ENCODE data around the gene BFSP2.

The BFSP2 gene

GRCh38 chr3:133410191-133410892 lies 10.5 kb downstream of the BFSP2 start:
- no peak overlapping the region for H3K9ac ChIP-seq (ENCODE audit: low read length)
- TF ChIP-seq EZH2phosphoT487 (IDR thresholded peaks at IDR 0.05; ENCODE audit: low read depth): no peak
- no peak for TF ChIP-seq CTCF (IDR thresholded peaks at IDR 0.05; ENCODE audit: low read depth, low read length)
- no peak overlapping the region for H3K4me3 ChIP-seq (ENCODE audit: low read length)
- H3K27ac ChIP-seq (ENCODE audit: low read length): no peak overlapping the region
- H3K9me3 ChIP-seq (ENCODE audit: insufficient read depth, low read length): no peaks in the 10 kb centered on the region
- no peak overlapping the region for H3K4me2 ChIP-seq (ENCODE audit: low read length)
- H2AFZ ChIP-seq (ENCODE audit: low read depth, low read length): no peak overlapping the region
- no peaks in the 10 kb centered on the region for H3K79me2 ChIP-seq (ENCODE audit: low read length)
- no peaks in the 10 kb centered on the region for H3K36me3 ChIP-seq (replicated peaks; ENCODE audit: low read depth, low read length)
- H3K27me3 ChIP-seq (ENCODE audit: low read depth, low read length): peaks cover 38% of the 10 kb centered on the region
- H3K4me1 ChIP-seq (ENCODE audit: low read length): no peaks in the 10 kb centered on the region
- no peaks in the 10 kb centered on the region for H4K20me1 ChIP-seq (ENCODE audit: insufficient read depth, low read length)

- H3K4me2 ChIP-seq (ENCODE audit: low read length): no peak overlapping the region
- H4K20me1 ChIP-seq (ENCODE audit: insufficient read depth, low read length): no peaks in the 10 kb centered on the region
- H3K9me3 ChIP-seq (ENCODE audit: insufficient read depth, low read length): no peaks in the 10 kb centered on the region
- peaks cover 33% of the 10 kb centered on the region for H3K27me3 ChIP-seq (ENCODE audit: low read depth, low read length)
- H2AFZ ChIP-seq (ENCODE audit: low read depth, low read length): no peak overlapping the region
- no peak overlapping the region for H3K9ac ChIP-seq (ENCODE audit: low read length)
- TF ChIP-seq EZH2phosphoT487 (IDR thresholded peaks at IDR 0.05; ENCODE audit: low read depth) (no peak), CTCF (IDR thresholded peaks at IDR 0.05; ENCODE audit: low read depth, low read length) (no peak)
- no peak overlapping the region for H3K4me3 ChIP-seq (ENCODE audit: low read length)
- H3K79me2 ChIP-seq (ENCODE audit: low read length): no peaks in the 10 kb centered on the region
- H3K27ac ChIP-seq (ENCODE audit: low read length): no peak overlapping the region
- H3K4me1 ChIP-seq (ENCODE audit: low read length): no peaks in the 10 kb centered on the region
- no peaks in the 10 kb centered on the region for H3K36me3 ChIP-seq (replicated peaks; ENCODE audit: low read depth, low read length)
Measured at GRCh38 chr3:133412183-133413132, 12.6 kb downstream of the BFSP2 start.

GRCh38 chr3:133413161-133414020 lies 13.5 kb downstream of the BFSP2 start:
- Histone ChIP-seq H3K79me2 (ENCODE audit: low read length) (no peaks in the 10 kb centered on the region), H3K4me3 (ENCODE audit: low read length) (no peak overlapping the region), H3K27ac (ENCODE audit: low read length) (no peak overlapping the region), H3K36me3 (replicated peaks; ENCODE audit: low read depth, low read length) (no peaks in the 10 kb centered on the region), H2AFZ (ENCODE audit: low read depth, low read length) (no peak overlapping the region), H4K20me1 (ENCODE audit: insufficient read depth, low read length) (no peaks in the 10 kb centered on the region), H3K4me2 (ENCODE audit: low read length) (peak overlapping the region; percentile 5; the same call in 1 of the 2 replicates), H3K27me3 (ENCODE audit: low read depth, low read length) (peaks cover 27% of the 10 kb centered on the region), H3K4me1 (ENCODE audit: low read length) (no peaks in the 10 kb centered on the region), H3K9ac (ENCODE audit: low read length) (no peak overlapping the region), H3K9me3 (ENCODE audit: insufficient read depth, low read length) (no peaks in the 10 kb centered on the region)
- TF ChIP-seq EZH2phosphoT487 (IDR thresholded peaks at IDR 0.05; ENCODE audit: low read depth): no peak
- TF ChIP-seq CTCF (IDR thresholded peaks at IDR 0.05; ENCODE audit: low read depth, low read length): no peak

Data from OCI-LY3 (cell line).